IPS DF 6.9 (cell line): ENCODE data around the gene AXIN2.

Experiments
- DNase-seq: peaks from one replicate; pipeline ENCODE4 v3.0.0-alpha.2; 2013; ENCODE audit warnings: low read depth, low spot score
- H3K27ac ChIP-seq: one replicate; pipeline ENCODE4 v1.5.1; 2013; ENCODE audit warnings: low read length, control low read depth
- H3K27me3 ChIP-seq: 2 replicates; pipeline ENCODE4 v1.6.1; 2013; ENCODE audit warnings: mild to moderate bottlenecking, low read length; ENCODE audit not compliant: control insufficient read depth, insufficient read depth
- H3K36me3 ChIP-seq: 2 replicates; pipeline ENCODE4 v1.6.1; 2013; ENCODE audit warnings: low read length; ENCODE audit not compliant: control insufficient read depth, insufficient read depth
- H3K4me1 ChIP-seq: 2 replicates; pipeline ENCODE4 v1.6.1; 2013; ENCODE audit warnings: low read length; ENCODE audit not compliant: control insufficient read depth, insufficient read depth
- H3K4me3 ChIP-seq: 2 replicates; pipeline ENCODE4 v1.5.1; 2013; ENCODE audit warnings: mild to moderate bottlenecking, low read length
- H3K9me3 ChIP-seq: 2 replicates; pipeline ENCODE4 v1.6.1; 2013; ENCODE audit warnings: low read length, inconsistent platforms; ENCODE audit not compliant: control insufficient read depth, insufficient read depth
- WGBS: extraction: QIAGEN DNeasy Blood & Tissue Kit; methylation state at CpG from one replicate; pipeline ENCODE4 v1.1.7; 2013; ENCODE audit warnings: mixed read lengths, missing lambda C conversion rate; ENCODE audit not compliant: insufficient read length, insufficient coverage; 5-methylcytosine and 5-hydroxymethylcytosine counted together

AXIN2 gene

DNA sequence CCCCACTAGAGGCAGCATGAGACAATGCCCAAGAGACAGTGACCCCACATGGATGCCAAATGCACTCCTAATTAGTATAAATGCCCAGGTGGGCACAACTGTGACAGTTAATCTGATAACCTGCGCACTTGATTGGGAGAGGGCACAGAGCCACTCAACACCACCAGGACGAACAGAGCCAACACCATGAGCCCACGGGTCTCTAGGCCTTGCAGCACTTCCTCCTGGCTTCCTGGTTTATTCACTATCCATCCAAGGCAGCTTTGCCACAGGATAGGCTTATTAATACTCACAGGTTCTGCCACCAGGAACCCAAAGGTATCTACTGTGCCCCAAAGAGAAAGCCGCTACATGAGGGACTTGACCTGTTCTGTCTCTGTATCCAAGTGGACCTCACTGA lies 14.9 kb downstream of the AXIN2 start:
- H3K27ac ChIP-seq: no peak overlapping the region
- no peaks in the 10 kb centered on the region for H3K27me3 ChIP-seq
- WGBS: no CpG with 5 or more reads among the region's 4 CpGs
- H3K4me3 ChIP-seq: no peak overlapping the region
- DNase-seq: no peak
- H3K4me1 ChIP-seq: peaks cover 21% of the 10 kb centered on the region
- H3K36me3 ChIP-seq: peaks cover 15% of the 10 kb centered on the region; the same call in 1 of the 2 replicates
- no peaks in the 10 kb centered on the region for H3K9me3 ChIP-seq

DNA sequence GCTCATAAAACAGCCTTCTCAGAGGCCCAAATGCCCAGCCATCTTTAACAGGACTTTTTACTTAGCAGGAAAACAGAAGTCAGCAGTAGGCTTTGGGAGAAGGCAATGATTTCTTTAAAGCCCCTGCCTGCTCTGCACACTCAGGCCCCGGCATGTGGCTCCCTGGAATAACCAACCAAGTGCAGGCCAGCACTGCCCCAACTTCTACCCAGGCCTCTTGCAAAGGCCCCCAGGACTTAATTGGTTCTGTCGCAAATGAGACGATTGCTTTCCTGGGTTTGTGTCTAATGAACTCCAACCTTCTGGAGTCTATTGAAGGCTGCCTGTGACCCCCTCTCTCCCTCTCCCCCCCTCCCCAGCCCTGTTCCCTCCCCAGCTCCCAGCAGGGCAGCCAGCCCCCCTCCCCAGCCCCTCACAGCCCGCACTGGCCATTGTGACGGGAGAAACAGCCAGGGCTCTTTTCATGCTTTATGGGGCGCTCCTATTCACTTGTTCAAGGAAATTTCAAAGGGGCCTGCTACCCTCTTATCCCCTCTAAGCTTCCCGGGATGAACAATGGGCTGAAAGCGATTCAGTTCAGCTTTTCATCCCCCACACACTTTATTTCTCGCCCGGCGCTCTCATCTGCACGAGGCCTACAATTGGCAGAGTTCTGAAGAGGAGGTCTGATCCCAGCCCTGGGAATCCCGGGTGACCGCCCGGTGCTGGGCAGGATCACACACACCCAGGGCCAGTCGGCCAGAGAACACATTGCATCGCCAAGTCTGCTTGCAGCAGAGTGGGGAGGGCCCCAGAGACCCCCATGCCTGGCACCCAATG lies 15.5 kb downstream of the AXIN2 start:
- WGBS: no CpG with 5 or more reads among the region's 17 CpGs
- Histone ChIP-seq H3K36me3 (peaks cover 15% of the 10 kb centered on the region; the same call in 1 of the 2 replicates), H3K4me3 (no peak overlapping the region), H3K9me3 (no peaks in the 10 kb centered on the region), H3K4me1 (peaks cover 18% of the 10 kb centered on the region), H3K27ac (no peak overlapping the region), H3K27me3 (no peaks in the 10 kb centered on the region)
- DNase-seq: no peak

DNA sequence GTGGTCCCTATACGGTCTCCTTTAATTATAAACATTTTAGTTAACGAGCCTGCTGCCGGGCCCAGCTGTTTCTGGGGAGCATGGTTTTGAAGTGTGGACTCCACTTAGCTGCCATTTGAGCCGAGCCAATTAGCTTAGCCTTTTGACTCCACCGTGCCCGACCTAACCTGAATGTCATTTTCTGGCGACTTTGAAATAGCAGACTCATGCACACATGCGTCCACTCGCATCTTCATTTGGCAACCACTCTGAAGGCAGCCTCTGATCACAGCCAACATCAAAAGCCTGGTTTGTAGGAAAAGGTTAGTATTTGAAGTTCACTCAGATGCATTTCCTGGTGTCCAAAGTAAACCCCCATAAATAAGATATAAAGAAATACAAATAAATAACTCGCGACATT lies 16.8 kb downstream of the AXIN2 start:
- no peak overlapping the region for H3K4me3 ChIP-seq
- peaks cover 9% of the 10 kb centered on the region; the same call in 1 of the 2 replicates for H3K4me1 ChIP-seq
- WGBS: no CpG with 5 or more reads among the region's 11 CpGs
- no peak for DNase-seq
- H3K27me3 ChIP-seq: no peaks in the 10 kb centered on the region
- H3K9me3 ChIP-seq: no peaks in the 10 kb centered on the region
- H3K36me3 ChIP-seq: peaks cover 15% of the 10 kb centered on the region; the same call in 1 of the 2 replicates
- H3K27ac ChIP-seq: no peak overlapping the region

DNA sequence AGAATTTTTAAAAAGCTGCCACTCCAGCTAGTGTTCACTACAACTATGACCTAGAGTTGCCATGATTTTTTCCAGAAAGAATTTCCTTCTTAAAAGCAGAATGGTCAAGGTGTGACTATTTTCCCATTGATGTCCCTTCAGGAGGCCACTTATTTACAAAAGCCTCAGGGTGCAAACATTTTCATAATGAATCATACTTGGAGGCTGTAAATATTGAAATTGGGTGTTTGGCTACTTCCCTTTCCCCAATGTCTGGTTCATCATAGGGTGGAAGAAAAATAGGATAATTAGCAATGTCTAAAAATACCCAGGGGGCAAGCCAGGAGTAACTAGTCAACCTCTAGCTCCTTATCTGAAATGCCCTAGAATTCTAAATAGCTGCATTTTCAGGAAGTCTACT lies 18.8 kb downstream of the AXIN2 start:
- Histone ChIP-seq H3K4me1 (peaks cover 14% of the 10 kb centered on the region; the same call in 1 of the 2 replicates), H3K9me3 (no peaks in the 10 kb centered on the region), H3K4me3 (no peak overlapping the region), H3K27me3 (no peaks in the 10 kb centered on the region), H3K27ac (no peak overlapping the region), H3K36me3 (peaks cover 13% of the 10 kb centered on the region)
- DNase-seq: no peak

DNA sequence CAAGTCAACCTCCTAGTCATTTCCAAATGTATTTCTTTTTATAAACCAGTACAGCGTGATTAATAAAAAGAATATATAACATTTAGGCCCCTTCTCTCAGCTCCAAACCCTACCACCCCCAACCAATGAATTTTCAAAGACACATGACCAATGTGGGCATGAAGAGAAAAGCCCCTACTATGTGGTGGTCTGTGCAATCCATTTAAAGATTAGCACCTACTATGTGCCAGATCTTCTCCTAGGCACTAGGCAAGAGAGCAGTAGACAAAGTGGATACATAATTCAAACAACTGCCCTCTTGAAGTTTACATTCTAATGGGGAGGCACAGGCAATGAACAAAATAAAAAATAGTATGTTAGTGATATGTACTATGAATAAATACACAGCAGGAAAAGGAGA lies 19.4 kb downstream of the AXIN2 start:
- Histone ChIP-seq H3K27me3 (no peaks in the 10 kb centered on the region), H3K9me3 (no peaks in the 10 kb centered on the region), H3K36me3 (peaks cover 19% of the 10 kb centered on the region), H3K27ac (no peak overlapping the region), H3K4me1 (peaks cover 12% of the 10 kb centered on the region; the same call in 1 of the 2 replicates), H3K4me3 (no peak overlapping the region)
- no CpG with 5 or more reads among the region's 1 CpG for WGBS
- no peak for DNase-seq

DNA sequence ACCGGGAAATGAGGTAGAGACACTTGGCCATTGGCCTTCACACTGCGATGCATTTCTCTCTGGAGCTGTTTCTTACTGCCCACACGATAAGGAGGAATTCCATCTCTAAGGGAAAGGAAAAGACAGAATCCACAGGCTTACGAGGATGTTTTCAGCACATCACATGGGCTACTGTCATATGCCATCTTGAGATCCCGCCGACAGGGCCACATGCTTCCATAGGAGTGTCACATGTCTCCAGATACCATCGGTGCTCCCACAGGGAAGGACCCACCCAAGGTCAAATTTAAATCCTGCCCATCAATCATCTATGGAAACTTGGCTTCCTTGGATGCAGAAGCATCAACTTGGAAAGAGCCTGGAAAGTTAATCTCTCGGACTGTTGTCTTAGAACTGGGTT lies 20.0 kb downstream of the AXIN2 start:
- DNase-seq: no peak
- WGBS: no CpG with 5 or more reads among the region's 8 CpGs
- Histone ChIP-seq H3K27ac (no peak overlapping the region), H3K4me3 (no peak overlapping the region), H3K4me1 (peaks cover 8% of the 10 kb centered on the region; the same call in 1 of the 2 replicates), H3K27me3 (no peaks in the 10 kb centered on the region), H3K36me3 (peaks cover 19% of the 10 kb centered on the region), H3K9me3 (no peaks in the 10 kb centered on the region)

DNA sequence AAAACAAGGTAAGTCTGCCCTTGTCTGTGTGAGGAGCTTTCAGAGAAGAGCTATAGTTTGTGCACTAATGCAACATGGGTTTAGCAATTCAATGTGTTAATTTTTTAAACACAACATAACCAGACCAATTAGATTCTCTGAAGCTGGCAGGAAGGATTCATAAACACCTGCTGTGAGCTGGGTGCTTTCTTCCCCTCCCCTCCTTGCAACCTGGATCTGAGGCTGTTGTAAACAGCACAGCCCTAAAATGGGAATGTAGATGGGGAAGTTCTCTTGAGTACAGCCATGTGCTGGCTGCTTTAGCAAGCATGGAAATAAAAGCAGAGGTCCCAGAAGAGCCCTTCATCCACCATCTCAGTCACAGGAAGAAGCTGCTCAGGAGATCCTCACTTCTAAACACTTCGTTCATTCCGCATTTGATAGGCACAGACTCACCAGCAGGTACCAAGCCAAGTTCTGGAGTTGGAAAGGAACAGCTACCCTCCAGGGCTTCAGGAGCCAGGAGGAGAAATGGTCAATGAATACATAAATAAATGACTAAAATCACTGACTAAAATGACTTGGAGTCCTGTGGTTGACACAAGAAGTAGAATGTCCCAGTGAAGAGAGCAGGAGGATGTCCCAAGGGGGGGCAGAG lies 21.7 kb downstream of the AXIN2 start:
- no peak for DNase-seq
- Histone ChIP-seq H3K4me1 (peaks cover 7% of the 10 kb centered on the region; the same call in 1 of the 2 replicates), H3K27me3 (no peaks in the 10 kb centered on the region), H3K9me3 (no peaks in the 10 kb centered on the region), H3K27ac (no peak overlapping the region), H3K4me3 (no peak overlapping the region), H3K36me3 (peaks cover 28% of the 10 kb centered on the region)
- no CpG with 5 or more reads among the region's 2 CpGs for WGBS

DNA sequence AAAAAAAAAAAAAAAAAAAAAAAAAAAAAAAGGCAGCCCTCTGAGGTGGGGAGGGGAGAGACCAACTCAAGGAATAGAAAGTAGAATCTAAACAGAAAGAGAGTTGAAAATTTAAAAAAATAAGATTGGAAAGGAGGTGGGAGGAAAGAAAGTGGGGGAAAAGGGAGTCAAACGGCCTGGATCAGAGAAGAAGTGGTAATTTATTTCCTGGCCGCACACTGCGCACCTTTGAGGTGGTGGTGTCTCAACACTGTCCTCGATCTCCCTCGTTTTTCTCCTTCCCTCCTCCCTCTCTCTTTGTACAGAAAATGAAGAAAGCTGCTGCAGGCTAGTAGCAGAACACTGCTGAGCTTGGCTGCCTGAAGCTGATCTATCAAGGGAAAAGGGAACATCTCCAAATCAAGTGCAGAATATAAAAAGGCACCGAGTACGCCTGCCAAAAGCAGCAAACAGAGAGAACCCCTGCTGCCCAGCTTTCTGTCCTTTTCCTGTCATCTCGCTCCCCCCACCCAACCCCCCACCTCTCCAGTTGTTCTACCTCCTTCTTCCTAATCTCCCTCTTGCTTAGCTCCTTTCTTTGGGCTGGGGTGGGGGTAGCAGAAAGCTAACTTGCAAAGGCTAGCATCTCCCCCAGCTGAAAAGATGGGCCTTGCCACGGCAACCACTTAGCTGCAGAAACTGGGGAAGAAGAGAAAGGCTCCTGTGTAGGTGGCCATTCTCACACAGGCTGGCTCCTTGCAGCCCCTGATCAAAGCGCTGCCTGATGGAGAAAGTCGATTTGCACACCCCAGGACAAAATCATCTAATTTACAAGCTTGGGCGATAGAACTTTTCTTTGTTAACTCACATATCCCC lies 22.5 kb downstream of the AXIN2 start:
- H3K4me3 ChIP-seq: no peak overlapping the region
- no peaks in the 10 kb centered on the region for H3K9me3 ChIP-seq
- WGBS: 100% methylated on average over 1 of the region's 12 CpGs
- no peak overlapping the region for H3K27ac ChIP-seq
- H3K27me3 ChIP-seq: no peaks in the 10 kb centered on the region
- H3K36me3 ChIP-seq: peaks cover 27% of the 10 kb centered on the region
- H3K4me1 ChIP-seq: peaks cover 6% of the 10 kb centered on the region; the same call in 1 of the 2 replicates
- DNase-seq: no peak

DNA sequence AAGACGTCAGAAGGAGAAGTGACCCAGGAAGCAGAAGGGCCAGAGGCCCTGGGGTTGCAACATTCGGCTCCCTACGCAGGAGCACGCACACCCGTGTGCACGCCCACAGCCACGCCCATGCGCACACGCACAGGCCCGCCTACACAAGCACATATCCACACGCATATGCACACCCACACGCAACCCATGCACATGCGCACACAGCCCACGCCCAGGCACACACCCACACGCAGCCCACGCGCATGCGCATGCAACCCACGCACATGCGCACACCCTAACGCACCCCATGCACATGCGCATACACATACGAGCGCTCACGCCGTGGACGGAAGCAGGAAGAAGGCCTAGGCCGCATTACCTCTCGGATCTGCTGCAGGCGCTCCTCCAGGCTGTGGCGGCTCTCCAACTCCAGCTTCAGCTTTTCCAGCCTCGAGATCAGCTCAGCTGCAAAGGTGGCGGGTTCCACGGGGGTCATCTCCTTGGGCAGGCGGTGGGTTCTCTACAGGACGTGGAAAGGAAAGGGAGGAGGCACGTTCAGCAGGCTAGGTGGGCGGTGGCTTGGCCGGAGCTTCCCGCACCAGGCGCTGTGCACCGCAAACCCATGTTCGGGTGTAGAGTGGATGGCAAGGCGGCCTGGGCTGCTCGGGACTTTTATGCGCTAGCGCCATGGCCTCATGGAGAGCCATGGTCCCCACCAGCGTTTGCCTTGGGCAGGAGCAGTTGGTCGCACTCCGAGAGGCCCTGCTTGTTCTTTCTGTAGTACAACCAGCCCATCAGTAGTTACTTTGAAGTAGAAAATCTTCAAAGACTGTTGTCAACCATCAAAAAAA lies 23.4 kb downstream of the AXIN2 start:
- no peak for DNase-seq

More for the DNA sequence above, 23.4 kb downstream of the AXIN2 start:
- no CpG with 5 or more reads among the region's 50 CpGs for WGBS
- Histone ChIP-seq H3K27ac (no peak overlapping the region), H3K4me1 (peaks cover 6% of the 10 kb centered on the region; the same call in 1 of the 2 replicates), H3K4me3 (no peak overlapping the region), H3K9me3 (no peaks in the 10 kb centered on the region), H3K27me3 (no peaks in the 10 kb centered on the region), H3K36me3 (peaks cover 30% of the 10 kb centered on the region)
